ENCODE data around the gene VCP. TPM values are rescaled to one million over a fixed set of nuclear protein-coding genes. Genes with fewer than 3 reads are reported as not detected.

Gene VCP
- total and polyA plus RNA-seq, 2 donors (not counting 1 experiment from before 2014, with no cell fraction given): 93.0 to 178 TPM

GRCh38 chr9:35116898-35117551 is 44.6 kb upstream of the VCP start:
- Histone ChIP-seq H3K36me3 (replicated peaks in 1 of 2; ENCODE audit: control extremely low read depth in 1 of 2, control insufficient read depth in 1 of 2, extremely low read depth in 1 of 2, insufficient read depth in 2 of 2, low read length in 1 of 2) (no peaks in the 10 kb centered on the region), H3K27ac (ENCODE audit: low read length in 2 of 2) (peak overlapping the region in 1 of 2 donors; percentile 93), H3K9ac (ENCODE audit: low read length) (peak overlapping the region; percentile 88), H2AFZ (ENCODE audit: insufficient read depth, low read depth, low read length, poor library complexity, severe bottlenecking) (peak overlapping the region; percentile 98), H3K4me1 (ENCODE audit: control insufficient read depth in 2 of 2, insufficient read depth in 2 of 2, low read length in 2 of 2) (peaks cover 30 to 37% of the 10 kb centered on the region in 2 donors), H3K27me3 (replicated peaks in 1 of 4; ENCODE audit: control extremely low read depth in 1 of 4, control insufficient read depth in 3 of 4, insufficient read depth in 4 of 4, low read length in 3 of 4) (no peaks in the 10 kb centered on the region), H4K20me1 (ENCODE audit: control insufficient read depth, insufficient read depth, low read length, poor library complexity, severe bottlenecking) (no peaks in the 10 kb centered on the region), H3K4me3 (ENCODE audit: control extremely low read depth in 1 of 5, extremely low read depth in 1 of 5, insufficient read depth in 1 of 5, low read depth in 2 of 5, low read length in 4 of 5) (peak overlapping the region; percentile 55 to 72 (median 59)), H3K9me3 (ENCODE audit: control extremely low read depth in 1 of 3, control insufficient read depth in 2 of 3, insufficient read depth in 1 of 3, low read length in 2 of 3) (no peaks in the 10 kb centered on the region), H3K79me2 (ENCODE audit: control insufficient read depth, insufficient read depth, low read length) (peaks cover under 1% of the 10 kb centered on the region), H3K4me2 (replicated peaks; ENCODE audit: low read depth, low read length, poor library complexity, severe bottlenecking) (peak overlapping the region; percentile 99)
- ChIA-PET POLR2A (interaction anchor here (0.6 to 0.9 kb wide), 4 partner anchors 20 to 614 kb away, joined by 3 read pairs; partner anchors contain the start of gene PIGO), CTCF (interaction anchor here (0.6 to 3.3 kb wide), 21 partner anchors 13 to 765 kb away, joined by 3 to 42 read pairs (median 4); partner anchors contain the start of genes FANCG, PIGO, STOML2 and UNC13B)
- intact Hi-C loops (cut with micrococcal nuclease): loop anchor here (1.0 to 10.0 kb wide), 14 partner anchors 14 to 918 kb away; partner anchors contain the start of genes CCDC107, DNAJB5, FAM221B and FANCG
- TF ChIP-seq EZH2 (IDR thresholded peaks at IDR 0.05; ENCODE audit: borderline replicate concordance, insufficient read depth, low read depth, low read length, poor library complexity, severe bottlenecking): no peak
- TF ChIP-seq, protein P1, sequence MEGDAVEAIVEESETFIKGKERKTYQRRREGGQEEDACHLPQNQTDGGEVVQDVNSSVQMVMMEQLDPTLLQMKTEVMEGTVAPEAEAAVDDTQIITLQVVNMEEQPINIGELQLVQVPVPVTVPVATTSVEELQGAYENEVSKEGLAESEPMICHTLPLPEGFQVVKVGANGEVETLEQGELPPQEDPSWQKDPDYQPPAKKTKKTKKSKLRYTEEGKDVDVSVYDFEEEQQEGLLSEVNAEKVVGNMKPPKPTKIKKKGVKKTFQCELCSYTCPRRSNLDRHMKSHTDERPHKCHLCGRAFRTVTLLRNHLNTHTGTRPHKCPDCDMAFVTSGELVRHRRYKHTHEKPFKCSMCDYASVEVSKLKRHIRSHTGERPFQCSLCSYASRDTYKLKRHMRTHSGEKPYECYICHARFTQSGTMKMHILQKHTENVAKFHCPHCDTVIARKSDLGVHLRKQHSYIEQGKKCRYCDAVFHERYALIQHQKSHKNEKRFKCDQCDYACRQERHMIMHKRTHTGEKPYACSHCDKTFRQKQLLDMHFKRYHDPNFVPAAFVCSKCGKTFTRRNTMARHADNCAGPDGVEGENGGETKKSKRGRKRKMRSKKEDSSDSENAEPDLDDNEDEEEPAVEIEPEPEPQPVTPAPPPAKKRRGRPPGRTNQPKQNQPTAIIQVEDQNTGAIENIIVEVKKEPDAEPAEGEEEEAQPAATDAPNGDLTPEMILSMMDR (IDR thresholded peaks at IDR 0.05): peak; percentile 94
- H3K4me3 Mint-ChIP-seq: peak overlapping the region; percentile 98
- H3K9me3 Mint-ChIP-seq (ENCODE audit: insufficient read depth): no peaks in the 10 kb centered on the region
- WGBS (ENCODE audit: insufficient coverage): 36% methylated on average over 28 of the region's 30 CpGs
- DNase-seq (peak; percentile 93), ATAC-seq (ENCODE audit: low read depth) (peak; percentile 54)
- peak overlapping the region; percentile 97 for H3K27ac Mint-ChIP-seq
- H3K4me1 Mint-ChIP-seq: peaks cover 40% of the 10 kb centered on the region
- H3K27me3 Mint-ChIP-seq: peaks cover 3% of the 10 kb centered on the region

- H3K4me1 ChIP-seq (ENCODE audit: control insufficient read depth in 2 of 2, insufficient read depth in 2 of 2, low read length in 2 of 2): peaks cover 34 to 42% of the 10 kb centered on the region in 2 donors
- POLR2A ChIA-PET: interaction anchor here (0.6 to 1.2 kb wide), 5 partner anchors 20 to 615 kb away, joined by 3 to 5 read pairs (median 3); partner anchors contain the start of genes FANCG, PIGO and VCP
Observed at GRCh38 chr9:35116539-35116897, 44.1 kb upstream of the VCP start.

More at GRCh38 chr9:35116539-35116897, 44.1 kb upstream of the VCP start:
- Histone ChIP-seq H3K27ac (ENCODE audit: low read length in 2 of 2) (peak overlapping the region; percentile 69 to 93), H3K27me3 (replicated peaks in 1 of 4; ENCODE audit: control extremely low read depth in 1 of 4, control insufficient read depth in 3 of 4, insufficient read depth in 4 of 4, low read length in 3 of 4) (no peaks in the 10 kb centered on the region), H3K4me3 (ENCODE audit: control extremely low read depth in 1 of 5, extremely low read depth in 1 of 5, insufficient read depth in 1 of 5, low read depth in 2 of 5, low read length in 4 of 5) (peak overlapping the region; percentile 55 to 72 (median 59)), H3K4me2 (replicated peaks; ENCODE audit: low read depth, low read length, poor library complexity, severe bottlenecking) (peak overlapping the region; percentile 99), H3K9me3 (ENCODE audit: control extremely low read depth in 1 of 3, control insufficient read depth in 2 of 3, insufficient read depth in 1 of 3, low read length in 2 of 3) (no peaks in the 10 kb centered on the region), H2AFZ (ENCODE audit: insufficient read depth, low read depth, low read length, poor library complexity, severe bottlenecking) (peak overlapping the region; percentile 98), H3K36me3 (replicated peaks in 1 of 2; ENCODE audit: control extremely low read depth in 1 of 2, control insufficient read depth in 1 of 2, extremely low read depth in 1 of 2, insufficient read depth in 2 of 2, low read length in 1 of 2) (no peaks in the 10 kb centered on the region), H3K9ac (ENCODE audit: low read length) (peak overlapping the region; percentile 88), H4K20me1 (ENCODE audit: control insufficient read depth, insufficient read depth, low read length, poor library complexity, severe bottlenecking) (no peaks in the 10 kb centered on the region), H3K79me2 (ENCODE audit: control insufficient read depth, insufficient read depth, low read length) (peaks cover 4% of the 10 kb centered on the region)
- intact Hi-C loops (cut with micrococcal nuclease): loop anchor here (1.0 to 10.0 kb wide), 14 partner anchors 13 to 918 kb away; partner anchors contain the start of genes CCDC107, DNAJB5, FAM221B and FANCG
- Mint-ChIP-seq H3K9me3 (ENCODE audit: insufficient read depth) (no peaks in the 10 kb centered on the region), H3K4me1 (peaks cover 45% of the 10 kb centered on the region), H3K27ac (peak overlapping the region; percentile 97), H3K27me3 (peaks cover 3% of the 10 kb centered on the region), H3K4me3 (peak overlapping the region; percentile 98)
- TF ChIP-seq, protein P1 (IDR thresholded peaks at IDR 0.05): no peak
- TF ChIP-seq EZH2 (IDR thresholded peaks at IDR 0.05; ENCODE audit: borderline replicate concordance, insufficient read depth, low read depth, low read length, poor library complexity, severe bottlenecking): no peak
- CTCF ChIA-PET: interaction anchor here (1.0 to 3.3 kb wide), 18 partner anchors 13 to 766 kb away, joined by 3 to 42 read pairs (median 4); partner anchors contain the start of genes FANCG and STOML2
- 0% methylated on average over 12 of the region's 12 CpGs for WGBS (ENCODE audit: insufficient coverage)
- ATAC-seq (ENCODE audit: low read depth) (no peak), DNase-seq (no peak)
